Measurements from ENCODE around the gene ZNF83. TPM values are rescaled to one million over a fixed set of nuclear protein-coding genes. Genes with fewer than 3 reads are reported as not detected.

The ZNF83 gene
- polyA plus RNA-seq, 5 donors, result 67.8 to 189 (median 128) TPM

GRCh38 chr19:52584736-52585440 is 53.3 kb downstream of the ZNF83 start:
- DNase-seq, result no peak

GRCh38 chr19:52570000-52570861 is 67.9 kb downstream of the ZNF83 start, which contains the start of gene ZNF701:
Gene ZNF701, plus strand, starts transcription at chr19:52570287. Its CDS starts 3,861 bp downstream, at chr19:52574148.
- DNase-seq, result peak; percentile 93

- DNase-seq, result peak in 1 of 2 donors; percentile 37
These were observed 68.5 kb downstream of the ZNF83 start for GRCh38 chr19:52569638-52569999.

GRCh38 chr19:52567921-52568320 is 70.2 kb downstream of the ZNF83 start:
- no peak for DNase-seq

- DNase-seq, result no peak
These were observed 71.6 kb downstream of the ZNF83 start for GRCh38 chr19:52566588-52566987.

- no peak for DNase-seq
These were observed 72.0 kb downstream of the ZNF83 start for GRCh38 chr19:52566121-52566520.

Other genes starting within 250 kb of the ZNF83 start
- gene ZNF528, start 240.5 kb downstream of the ZNF83 start, polyA plus RNA-seq (ENCODE audit: insufficient read depth in 1 of 5, insufficient read length in 5 of 5, low replicate concordance in 1 of 5), result 10 to 100 TPM; 33.9 to 90.4 (median 70.9) TPM
- gene ZNF534, start 209.2 kb downstream of the ZNF83 start, polyA plus RNA-seq (ENCODE audit: insufficient read depth in 1 of 5, insufficient read length in 5 of 5, low replicate concordance in 1 of 5), result 1 to 10 TPM in 1 of 5 donors, under 1 TPM in 4; 0.38 to 1.3 (median 0.60) TPM
- 1 to 10 TPM; 2.6 to 6.3 (median 5.2) TPM for gene ZNF578, start 184.8 kb downstream of the ZNF83 start, polyA plus RNA-seq (ENCODE audit: insufficient read depth in 1 of 5, insufficient read length in 5 of 5, low replicate concordance in 1 of 5)
- 10 to 100 TPM in 4 of 5 donors, 1 to 10 TPM in 1; 7.8 to 18.4 (median 16.5) TPM for gene ZNF808, start 110.7 kb downstream of the ZNF83 start, polyA plus RNA-seq (ENCODE audit: insufficient read depth in 1 of 5, insufficient read length in 5 of 5, low replicate concordance in 1 of 5)
- 10 to 100 TPM; 11.2 to 23.8 (median 20.6) TPM for gene ZNF701, start 68.1 kb downstream of the ZNF83 start, polyA plus RNA-seq (ENCODE audit: insufficient read depth in 1 of 5, insufficient read length in 5 of 5, low replicate concordance in 1 of 5)
- 10 to 100 TPM in 4 of 5 donors, 1 to 10 TPM in 1; 9.6 to 17.2 (median 15.2) TPM for gene ZNF611, start 96.7 kb upstream of the ZNF83 start, polyA plus RNA-seq (ENCODE audit: insufficient read depth in 1 of 5, insufficient read length in 5 of 5, low replicate concordance in 1 of 5)
- gene ZNF600, start 148.4 kb upstream of the ZNF83 start, polyA plus RNA-seq (ENCODE audit: insufficient read depth in 1 of 5, insufficient read length in 5 of 5, low replicate concordance in 1 of 5), result 10 to 100 TPM in 1 of 5 donors, 1 to 10 TPM in 4; 6.4 to 11.7 (median 7.7) TPM
- 10 to 100 TPM; 10.8 to 17.4 (median 16.6) TPM for gene ZNF28, start 183.3 kb upstream of the ZNF83 start, polyA plus RNA-seq (ENCODE audit: insufficient read depth in 1 of 5, insufficient read length in 5 of 5, low replicate concordance in 1 of 5)
- gene ZNF468, start 219.3 kb upstream of the ZNF83 start, polyA plus RNA-seq (ENCODE audit: insufficient read depth in 1 of 5, insufficient read length in 5 of 5, low replicate concordance in 1 of 5), result 10 to 100 TPM; 26.4 to 39.5 (median 32.1) TPM

Measured in right lung (tissue), 5 donors.